ENCODE results near the gene DIPK1C. TPM values are rescaled to one million over a fixed set of nuclear protein-coding genes. Genes with fewer than 3 reads are reported as not detected.

DIPK1C gene
- total RNA-seq, 2 donors from 2014 or later = not detected

DNA sequence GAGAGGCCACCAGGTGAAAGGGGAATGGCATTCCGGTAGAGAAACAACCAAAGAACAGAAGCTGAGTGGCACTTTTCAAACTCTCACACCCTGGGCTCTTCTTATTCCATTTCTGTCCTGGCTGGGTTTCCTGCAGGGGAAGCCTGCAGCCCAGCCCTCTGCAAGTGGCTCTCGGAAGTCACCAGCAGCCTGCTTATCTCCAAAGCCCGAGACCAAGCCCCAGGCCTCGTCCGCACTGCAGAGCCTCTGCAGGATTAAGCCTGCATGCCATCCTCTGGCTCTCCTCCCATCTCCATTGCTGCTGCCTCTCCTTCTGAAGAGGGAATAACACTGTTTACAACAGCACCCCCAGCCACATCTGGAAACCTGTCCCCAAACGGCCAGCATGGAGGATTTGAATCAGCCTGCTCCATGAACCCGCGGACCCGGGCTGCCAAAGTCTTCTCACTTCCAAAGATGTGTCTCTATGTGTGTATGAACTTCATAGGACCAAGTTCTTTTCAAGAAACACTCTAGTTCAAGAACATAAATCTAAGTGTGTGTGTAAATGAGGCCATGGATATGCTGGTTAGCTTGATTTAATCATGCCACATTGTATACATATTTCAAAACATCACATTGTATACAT is 54.2 kb downstream of the DIPK1C start:
- H3K27me3 Mint-ChIP-seq = peaks cover 6% of the 10 kb centered on the region
- H3K4me1 Mint-ChIP-seq = peaks cover 9% of the 10 kb centered on the region
- H3K27ac Mint-ChIP-seq = no peak overlapping the region
- H3K36me3 Mint-ChIP-seq (ENCODE audit: low read depth) = no peaks in the 10 kb centered on the region
- H3K9me3 Mint-ChIP-seq = no peaks in the 10 kb centered on the region
- no peak for ATAC-seq (replicated peaks)
- H3K4me3 Mint-ChIP-seq = no peak overlapping the region

GRCh38 chr18:74400813-74401212 is 56.3 kb downstream of the DIPK1C start:
- Mint-ChIP-seq H3K27ac (no peak overlapping the region), H3K27me3 (peaks cover 6% of the 10 kb centered on the region), H3K4me1 (peaks cover 4% of the 10 kb centered on the region), H3K9me3 (no peaks in the 10 kb centered on the region), H3K4me3 (no peak overlapping the region), H3K36me3 (ENCODE audit: low read depth) (no peaks in the 10 kb centered on the region)
- ATAC-seq (replicated peaks) = no peak

DNA sequence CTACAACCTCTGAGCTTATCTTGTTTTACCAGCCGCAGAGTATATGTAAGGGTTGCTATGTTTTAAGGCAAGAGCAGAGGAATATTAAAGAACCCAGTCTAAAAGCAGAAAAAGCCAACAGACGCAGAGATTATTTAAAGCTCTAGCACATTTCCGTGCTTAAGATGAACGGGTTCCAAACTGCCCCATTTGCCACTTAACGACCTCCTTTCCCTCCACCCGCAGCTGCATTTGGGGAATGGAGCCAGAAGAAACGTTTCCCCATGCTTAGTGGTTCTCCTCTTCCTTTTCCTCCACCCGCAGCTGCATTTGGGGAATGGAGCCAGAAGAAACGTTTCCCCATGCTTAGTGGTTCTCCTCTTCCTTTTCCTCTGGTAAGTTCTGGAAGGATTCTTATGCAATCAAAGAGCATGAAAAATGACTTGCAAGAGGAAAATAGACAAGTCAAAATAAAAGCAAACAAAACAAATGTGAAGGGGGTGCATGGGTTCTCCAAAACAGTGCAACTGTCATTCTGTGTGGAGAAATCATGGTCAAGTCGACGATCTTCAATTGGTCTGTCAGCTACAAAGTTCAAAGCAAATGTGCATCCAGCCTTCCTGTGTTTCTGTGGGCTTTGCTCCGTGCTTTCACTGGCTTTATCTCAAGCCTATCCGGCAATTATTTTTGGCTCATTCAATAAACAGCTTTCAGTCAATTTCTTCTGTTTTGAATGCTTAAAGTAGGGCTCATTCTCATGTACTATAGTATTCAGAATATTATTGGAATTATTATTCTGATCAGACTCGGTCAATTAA is 57.8 kb downstream of the DIPK1C start:
- Mint-ChIP-seq H3K4me1 (peaks cover 4% of the 10 kb centered on the region), H3K27me3 (peaks cover 6% of the 10 kb centered on the region), H3K27ac (no peak overlapping the region), H3K4me3 (no peak overlapping the region), H3K36me3 (ENCODE audit: low read depth) (no peaks in the 10 kb centered on the region), H3K9me3 (no peaks in the 10 kb centered on the region)
- ATAC-seq (replicated peaks) = no peak

DNA sequence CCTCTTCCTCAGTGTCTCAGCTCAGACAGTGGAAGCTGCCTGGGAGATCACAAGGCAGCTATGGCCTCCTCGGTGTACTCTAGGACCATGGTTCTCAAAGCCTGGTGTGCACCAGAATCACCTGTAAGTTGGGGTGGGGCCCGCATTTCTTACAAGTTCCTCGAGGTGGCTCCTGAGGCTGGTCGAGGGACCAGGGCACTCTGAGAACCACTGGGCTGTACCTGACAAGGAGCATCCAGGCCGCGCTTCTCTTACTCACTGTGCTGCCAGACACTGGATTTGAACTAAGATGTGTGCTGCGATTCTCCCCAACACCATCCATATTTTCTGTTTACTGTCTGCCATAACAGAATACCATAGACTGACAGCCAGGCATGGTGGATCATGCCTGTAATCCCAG is 59.5 kb downstream of the DIPK1C start:
- no peaks in the 10 kb centered on the region for H3K36me3 Mint-ChIP-seq (ENCODE audit: low read depth)
- H3K4me1 Mint-ChIP-seq = peaks cover 4% of the 10 kb centered on the region
- H3K27ac Mint-ChIP-seq = no peak overlapping the region
- no peak overlapping the region for H3K4me3 Mint-ChIP-seq
- no peaks in the 10 kb centered on the region for H3K9me3 Mint-ChIP-seq
- ATAC-seq (replicated peaks) = no peak
- peaks cover 9% of the 10 kb centered on the region for H3K27me3 Mint-ChIP-seq

GRCh38 chr18:74396171-74397169 is 60.6 kb downstream of the DIPK1C start:
- no peaks in the 10 kb centered on the region for H3K9me3 Mint-ChIP-seq
- H3K4me3 Mint-ChIP-seq = no peak overlapping the region
- H3K27me3 Mint-ChIP-seq = peaks cover 10% of the 10 kb centered on the region
- H3K27ac Mint-ChIP-seq = no peak overlapping the region
- no peak for ATAC-seq (replicated peaks)
- H3K4me1 Mint-ChIP-seq = peaks cover 4% of the 10 kb centered on the region
- no peaks in the 10 kb centered on the region for H3K36me3 Mint-ChIP-seq (ENCODE audit: low read depth)

DNA sequence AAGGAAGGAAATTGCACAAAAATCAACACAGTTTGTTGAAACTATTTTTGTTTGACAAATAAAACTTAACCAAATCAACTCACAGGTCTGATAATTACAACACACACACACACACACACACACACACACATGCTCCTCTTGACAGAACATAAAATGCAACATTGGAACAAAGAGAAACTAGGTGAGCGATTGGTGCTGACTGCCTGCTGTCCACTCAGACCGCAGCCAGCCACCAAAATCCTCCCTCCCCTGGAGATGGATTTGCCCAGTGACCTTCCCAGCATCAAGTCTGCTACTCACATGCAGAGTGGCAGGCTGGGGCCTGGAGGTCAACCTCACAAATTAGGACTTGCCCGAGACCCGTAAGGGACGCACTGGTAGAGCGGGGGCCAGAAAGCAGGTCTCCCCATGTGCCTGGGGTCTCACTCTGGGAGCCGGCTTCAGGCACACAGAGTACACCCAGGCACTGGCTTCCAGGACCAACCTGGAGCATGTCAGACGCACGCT is 61.4 kb downstream of the DIPK1C start:
- Mint-ChIP-seq H3K27ac (no peak overlapping the region), H3K4me1 (peaks cover 8% of the 10 kb centered on the region), H3K9me3 (no peaks in the 10 kb centered on the region), H3K4me3 (no peak overlapping the region), H3K27me3 (peaks cover 10% of the 10 kb centered on the region), H3K36me3 (ENCODE audit: low read depth) (no peaks in the 10 kb centered on the region)
- no peak for ATAC-seq (replicated peaks)

DNA sequence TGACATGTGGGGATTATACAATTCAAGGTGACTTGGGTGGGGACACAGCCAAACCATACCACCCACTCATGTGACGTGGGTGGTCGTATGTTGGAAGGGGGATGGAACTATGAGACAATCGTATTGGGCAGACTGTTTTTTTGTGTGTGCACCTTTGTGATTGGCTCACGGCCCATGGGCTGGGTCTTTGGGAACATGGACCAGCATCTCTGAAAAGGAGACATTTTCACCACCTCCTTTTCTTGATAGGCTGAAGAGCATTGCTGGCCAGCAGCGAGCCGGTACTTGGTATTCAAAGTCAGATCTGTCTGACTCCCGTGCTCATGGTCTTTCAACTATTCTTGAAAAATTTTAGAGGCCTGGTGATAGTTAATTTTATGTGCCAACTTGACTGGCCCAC is 62.1 kb downstream of the DIPK1C start:
- Mint-ChIP-seq H3K9me3 (no peaks in the 10 kb centered on the region), H3K4me1 (peaks cover 8% of the 10 kb centered on the region), H3K27me3 (peaks cover 10% of the 10 kb centered on the region), H3K36me3 (ENCODE audit: low read depth) (no peaks in the 10 kb centered on the region), H3K4me3 (no peak overlapping the region), H3K27ac (no peak overlapping the region)
- no peak for ATAC-seq (replicated peaks)

DNA sequence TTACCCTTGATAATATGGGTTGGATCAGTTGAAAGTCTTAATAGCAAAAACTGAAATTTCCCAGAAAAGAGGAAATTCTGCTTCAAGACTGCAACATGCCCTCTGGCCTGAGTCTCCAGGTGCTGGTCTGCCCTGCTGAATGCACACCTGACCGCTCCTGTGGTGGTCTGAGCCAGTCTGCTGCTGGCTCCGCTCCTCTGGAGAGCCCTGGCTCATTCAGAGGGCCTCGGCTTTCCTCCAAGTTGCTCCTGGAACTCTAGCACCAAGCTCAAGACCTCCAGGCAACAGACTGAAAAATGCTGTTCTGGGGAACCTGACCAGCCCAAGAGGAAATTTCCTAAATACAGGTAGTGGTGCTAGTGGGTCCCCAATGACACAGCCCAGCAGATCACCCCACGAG is 64.8 kb downstream of the DIPK1C start:
- no peak overlapping the region for H3K4me3 Mint-ChIP-seq
- peaks cover 10% of the 10 kb centered on the region for H3K4me1 Mint-ChIP-seq
- H3K36me3 Mint-ChIP-seq (ENCODE audit: low read depth) = no peaks in the 10 kb centered on the region
- H3K9me3 Mint-ChIP-seq = no peaks in the 10 kb centered on the region
- ATAC-seq (replicated peaks) = no peak
- H3K27ac Mint-ChIP-seq = no peak overlapping the region
- peaks cover 5% of the 10 kb centered on the region for H3K27me3 Mint-ChIP-seq

GRCh38 chr18:74390900-74391299 is 66.2 kb downstream of the DIPK1C start:
- H3K36me3 Mint-ChIP-seq (ENCODE audit: low read depth) = no peaks in the 10 kb centered on the region
- H3K27me3 Mint-ChIP-seq = peaks cover 5% of the 10 kb centered on the region
- no peaks in the 10 kb centered on the region for H3K9me3 Mint-ChIP-seq
- ATAC-seq (replicated peaks) = peak; percentile 45
- no peak overlapping the region for H3K4me3 Mint-ChIP-seq
- peaks cover 13% of the 10 kb centered on the region for H3K4me1 Mint-ChIP-seq
- no peak overlapping the region for H3K27ac Mint-ChIP-seq

DNA sequence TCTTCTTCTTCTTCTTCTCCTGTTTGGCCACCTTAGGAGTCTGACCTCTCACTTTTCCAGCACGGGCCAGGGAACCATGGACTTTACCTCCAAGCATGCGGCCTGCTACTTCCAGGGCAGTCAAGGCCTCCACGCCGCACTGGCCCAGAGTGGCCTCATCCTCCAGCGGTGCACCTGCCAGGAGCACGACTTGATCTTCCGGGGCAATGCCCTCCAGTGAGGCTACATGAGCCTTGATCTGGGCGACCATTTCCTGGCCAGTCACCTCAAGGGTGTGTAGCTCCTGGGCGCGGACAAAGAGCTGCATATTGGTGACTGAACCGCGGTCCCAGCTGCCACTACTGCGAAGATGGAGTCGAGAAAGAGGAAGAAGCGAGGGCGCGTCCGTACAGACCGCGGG is 67.1 kb downstream of the DIPK1C start:
- Mint-ChIP-seq H3K27ac (no peak overlapping the region), H3K4me1 (peaks cover 13% of the 10 kb centered on the region), H3K36me3 (ENCODE audit: low read depth) (no peaks in the 10 kb centered on the region), H3K4me3 (no peak overlapping the region), H3K27me3 (peaks cover 5% of the 10 kb centered on the region), H3K9me3 (no peaks in the 10 kb centered on the region)
- ATAC-seq (replicated peaks) = no peak

DNA sequence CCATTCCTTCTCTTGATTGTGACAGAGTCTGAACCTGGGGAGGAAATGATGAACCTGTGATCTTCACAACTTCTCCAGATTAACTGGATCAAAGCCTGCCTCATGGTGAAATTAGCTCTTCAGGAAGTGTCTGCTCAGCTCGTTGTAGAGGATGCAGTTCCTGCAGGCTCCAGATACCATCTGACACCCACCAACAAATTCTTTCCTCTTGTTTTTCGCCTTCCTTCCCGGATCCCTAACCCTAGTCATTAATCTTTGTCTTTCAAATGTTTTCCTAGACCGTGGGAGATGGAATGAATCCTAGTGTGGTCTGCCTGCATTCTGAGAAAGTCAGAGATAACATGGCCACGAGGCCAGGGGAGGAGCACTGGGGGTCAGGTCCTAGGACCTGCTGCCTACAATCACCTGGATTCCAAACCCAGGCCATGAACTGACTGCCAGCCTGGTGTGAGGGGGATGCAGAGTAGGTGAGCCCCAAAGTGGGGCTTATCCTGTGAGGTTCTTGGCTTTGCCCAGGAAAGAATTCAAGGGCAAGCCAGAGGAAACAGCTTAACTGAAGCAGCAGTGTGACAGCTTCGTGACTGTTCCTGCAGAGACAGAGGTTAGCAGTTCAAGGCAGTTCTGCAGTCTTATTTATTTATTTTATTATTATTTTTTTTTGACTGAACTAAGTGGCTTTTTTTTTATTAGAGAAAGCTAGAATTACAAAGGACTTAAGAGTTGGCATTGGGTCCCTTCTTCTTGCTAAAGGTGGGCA is 67.8 kb downstream of the DIPK1C start:
- Mint-ChIP-seq H3K36me3 (ENCODE audit: low read depth) (no peaks in the 10 kb centered on the region), H3K9me3 (no peaks in the 10 kb centered on the region), H3K4me1 (peaks cover 13% of the 10 kb centered on the region), H3K27me3 (peaks cover 5% of the 10 kb centered on the region), H3K4me3 (no peak overlapping the region), H3K27ac (no peak overlapping the region)
- no peak for ATAC-seq (replicated peaks)

DNA sequence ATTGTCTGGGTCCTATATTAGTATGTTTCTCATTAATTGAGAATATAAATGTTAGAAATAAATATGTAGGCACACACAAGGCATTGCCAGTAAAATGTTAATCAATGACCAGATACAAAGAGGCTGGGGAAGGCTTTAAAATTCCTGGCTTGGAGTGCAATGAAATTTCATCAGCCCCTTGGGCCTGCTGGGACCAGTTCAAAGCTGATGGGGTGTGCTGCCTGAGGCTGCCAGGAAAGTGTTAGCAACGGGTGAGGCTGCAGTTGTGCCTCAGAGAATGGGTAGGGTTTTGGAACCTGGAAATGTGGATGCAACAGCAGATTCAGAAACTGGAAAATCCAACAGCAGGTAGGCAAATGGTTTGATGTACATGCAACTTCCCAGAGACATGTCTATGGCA is 68.9 kb downstream of the DIPK1C start:
- H3K4me3 Mint-ChIP-seq = no peak overlapping the region
- no peak for ATAC-seq (replicated peaks)
- H3K27ac Mint-ChIP-seq = no peak overlapping the region
- no peaks in the 10 kb centered on the region for H3K9me3 Mint-ChIP-seq
- peaks cover 5% of the 10 kb centered on the region for H3K27me3 Mint-ChIP-seq
- peaks cover 13% of the 10 kb centered on the region for H3K4me1 Mint-ChIP-seq
- H3K36me3 Mint-ChIP-seq (ENCODE audit: low read depth) = no peaks in the 10 kb centered on the region

DNA sequence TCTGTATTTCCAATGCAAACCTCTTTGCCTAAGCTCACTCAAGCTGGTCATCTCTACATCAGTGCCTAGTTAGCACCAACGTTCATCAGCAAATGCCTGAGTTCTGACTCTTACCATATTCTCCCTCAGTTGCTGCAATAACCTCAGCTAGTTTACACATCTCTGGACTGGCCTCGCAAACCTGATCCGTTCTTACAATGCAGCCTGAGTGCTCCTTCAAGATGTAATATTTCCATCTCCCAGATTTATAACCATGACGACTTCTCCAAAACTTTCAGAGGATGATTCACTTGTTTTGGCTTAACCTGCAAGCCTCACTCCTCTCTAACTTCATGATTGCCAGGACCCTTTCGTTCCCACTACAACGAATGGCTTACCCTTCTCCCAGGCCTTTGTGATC is 69.7 kb downstream of the DIPK1C start:
- H3K27ac Mint-ChIP-seq = no peak overlapping the region
- no peak overlapping the region for H3K4me3 Mint-ChIP-seq
- peaks cover 13% of the 10 kb centered on the region for H3K4me1 Mint-ChIP-seq

More for the DNA sequence above, 69.7 kb downstream of the DIPK1C start:
- ATAC-seq (replicated peaks) = no peak
- no peaks in the 10 kb centered on the region for H3K9me3 Mint-ChIP-seq
- no peaks in the 10 kb centered on the region for H3K27me3 Mint-ChIP-seq
- no peaks in the 10 kb centered on the region for H3K36me3 Mint-ChIP-seq (ENCODE audit: low read depth)

Measured in activated T-helper 17 cell treated with anti-CD3 and anti-CD28 coated beads, Interleukin-2, amount 50 U/mL, for 72 hours (primary cell).